Fibroblast of peridontal ligament (primary cell): ENCODE results near the gene FILIP1L.

Source experiments
- DNase-seq: peaks from one replicate; pipeline ENCODE4 v3.0.0-alpha.2; 2010; ENCODE audit errors: extremely low read depth

Gene FILIP1L

GRCh38 chr3:100125161-100125938 is 11.0 kb upstream of the FILIP1L start:
- DNase-seq: peak; percentile 23

- no peak for DNase-seq
These were observed 10.0 kb upstream of the FILIP1L start for GRCh38 chr3:100124201-100124761.

DNA sequence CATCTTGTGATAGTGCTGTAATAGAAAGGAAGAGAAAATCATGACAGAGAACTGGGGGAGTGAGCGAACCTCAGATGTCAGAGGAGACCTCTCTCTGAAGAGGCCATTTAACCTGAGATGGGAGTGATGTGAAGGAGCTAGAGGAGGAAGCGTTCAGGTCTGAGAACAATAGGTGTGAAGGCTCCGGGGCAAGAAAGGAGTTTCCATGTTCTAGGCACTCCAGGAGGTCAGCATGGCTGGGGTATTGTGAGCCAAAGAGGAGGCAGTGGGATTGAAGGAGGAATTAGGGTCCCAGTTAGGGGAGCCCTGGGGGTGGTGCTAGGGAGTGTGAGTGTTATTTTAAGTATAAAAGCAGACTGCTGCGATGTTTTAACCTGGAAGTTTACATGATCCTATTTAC is 8.8 kb upstream of the FILIP1L start:
- no peak for DNase-seq

DNA sequence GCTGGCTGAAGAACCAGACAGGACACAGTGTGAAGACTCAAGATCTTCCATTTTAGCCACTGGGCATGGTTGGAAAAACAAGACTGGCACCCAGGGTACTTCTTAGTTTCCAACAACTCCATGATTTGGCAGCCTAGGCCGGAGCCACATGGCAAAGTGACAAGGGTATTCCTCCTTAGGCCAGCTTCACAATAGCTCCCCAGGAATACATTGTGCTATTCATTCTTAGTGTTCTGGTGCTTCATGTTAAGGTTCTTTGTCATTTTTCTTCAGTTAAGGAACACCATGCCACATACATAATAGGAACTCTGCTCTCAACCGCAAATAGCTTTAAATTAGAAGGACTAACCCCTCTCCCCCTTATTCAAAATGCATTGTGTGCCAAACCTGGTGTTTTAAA is 8.0 kb upstream of the FILIP1L start:
- DNase-seq: no peak

- DNase-seq: no peak
These were observed 6.4 kb upstream of the FILIP1L start for GRCh38 chr3:100120693-100121092.

GRCh38 chr3:100120012-100120411 is 5.7 kb upstream of the FILIP1L start:
- no peak for DNase-seq

GRCh38 chr3:100117093-100117492 is 2.8 kb upstream of the FILIP1L start:
- DNase-seq: no peak

- DNase-seq: no peak
These were observed 433 bp downstream of the FILIP1L start for GRCh38 chr3:100113723-100114412.

DNA sequence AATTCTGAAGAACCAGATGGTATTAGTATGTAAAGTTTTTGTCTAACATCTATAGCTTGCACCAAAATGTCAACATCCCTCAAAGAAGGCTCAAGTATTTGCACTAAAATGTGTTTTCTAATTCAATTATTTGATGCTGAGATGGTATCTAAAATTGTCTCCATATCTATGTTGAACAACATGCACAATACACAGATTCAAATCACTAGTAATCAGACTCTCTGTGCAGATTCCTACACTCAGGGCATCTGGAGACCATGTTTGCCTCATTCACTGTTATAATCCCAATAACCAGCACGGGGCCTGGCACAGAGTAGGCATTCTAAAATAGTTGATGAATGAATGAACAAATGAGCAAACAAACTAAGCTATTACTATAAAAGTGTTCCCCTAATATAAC is 2.6 kb downstream of the FILIP1L start:
- no peak for DNase-seq

GRCh38 chr3:100110162-100110561 is 4.1 kb downstream of the FILIP1L start:
- no peak for DNase-seq

DNA sequence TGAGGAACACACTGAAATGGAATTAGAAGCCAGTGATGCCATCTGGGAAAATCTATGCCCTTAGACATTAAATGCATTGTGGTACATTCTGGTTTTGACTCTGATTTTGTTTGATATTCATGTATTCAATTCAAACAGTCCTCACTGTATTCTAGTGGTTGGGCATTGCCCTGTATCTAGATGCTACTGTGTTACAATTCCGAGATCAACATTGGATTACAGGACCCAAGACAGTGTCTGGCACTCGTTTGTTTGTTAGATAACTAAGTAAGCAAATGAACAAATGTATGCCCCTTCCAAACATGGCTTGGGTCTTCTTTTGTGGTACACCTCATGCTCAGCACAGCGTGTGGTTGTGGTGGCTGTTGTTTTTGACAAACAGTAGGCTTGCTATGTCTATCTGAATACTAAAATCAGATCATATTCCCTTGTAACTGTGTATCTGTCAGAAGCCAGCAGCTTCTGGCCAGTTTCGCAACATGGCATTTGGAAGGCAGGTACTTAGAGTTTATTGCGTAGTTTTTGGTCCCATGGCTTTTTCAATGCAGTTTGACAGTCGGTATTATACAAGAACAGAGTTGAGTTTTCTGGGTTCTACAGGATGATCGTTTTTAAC is 5.7 kb downstream of the FILIP1L start:
- no peak for DNase-seq

DNA sequence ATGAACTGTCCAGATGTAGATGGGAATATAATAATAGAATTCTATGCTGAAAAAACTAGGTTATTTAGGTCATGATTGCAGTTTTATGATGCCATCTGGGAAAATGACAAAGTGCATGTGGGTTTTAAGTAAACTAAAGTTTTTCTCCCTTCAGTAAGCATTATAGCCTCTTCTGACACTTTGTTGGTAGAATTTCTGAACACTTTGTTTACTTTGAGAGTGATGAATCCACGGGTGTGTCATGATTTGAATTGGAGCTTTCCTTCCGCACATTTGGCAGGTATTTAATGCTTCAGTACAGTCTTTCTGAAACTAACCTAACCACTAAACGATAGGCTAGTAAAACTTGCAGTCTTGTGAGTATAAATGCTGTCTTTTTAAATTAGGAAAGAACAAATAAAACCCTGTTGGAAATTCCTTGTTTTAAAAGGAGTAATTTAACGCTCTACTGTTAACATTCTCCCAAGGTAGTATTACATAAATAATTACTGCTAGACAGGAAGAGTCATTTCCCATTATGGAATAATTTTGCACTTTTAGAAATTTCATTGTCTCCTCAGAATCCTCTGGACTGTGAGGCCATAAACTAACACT is 7.0 kb downstream of the FILIP1L start:
- peak; percentile 61 for DNase-seq

- peak; percentile 46 for DNase-seq
These were observed 7.7 kb downstream of the FILIP1L start for GRCh38 chr3:100106531-100107141.

DNA sequence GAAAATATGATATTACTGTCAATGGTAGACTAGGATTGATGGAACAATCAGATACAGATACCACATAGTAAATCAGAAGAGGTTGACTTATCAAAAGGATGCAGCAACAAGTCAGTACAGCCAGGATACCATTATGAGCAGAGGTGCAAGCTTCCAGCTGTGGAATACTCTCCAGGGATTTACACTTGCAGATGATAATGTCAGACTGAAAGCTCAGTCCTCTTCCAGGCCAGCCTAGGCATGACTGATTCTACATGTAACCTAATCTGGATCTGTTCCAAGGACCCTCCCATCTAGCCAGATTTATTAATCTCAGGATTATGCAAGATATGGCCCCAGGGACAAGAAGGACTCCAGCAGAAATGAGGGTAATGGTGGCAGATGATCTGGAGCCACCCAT is 8.2 kb downstream of the FILIP1L start:
- DNase-seq: no peak

- DNase-seq: peak; percentile 39
These were observed 8.8 kb downstream of the FILIP1L start for GRCh38 chr3:100105501-100105900.

GRCh38 chr3:100104817-100105413 is 9.4 kb downstream of the FILIP1L start:
- no peak for DNase-seq

- no peak for DNase-seq
These were observed 9.9 kb downstream of the FILIP1L start for GRCh38 chr3:100104442-100104798.

DNA sequence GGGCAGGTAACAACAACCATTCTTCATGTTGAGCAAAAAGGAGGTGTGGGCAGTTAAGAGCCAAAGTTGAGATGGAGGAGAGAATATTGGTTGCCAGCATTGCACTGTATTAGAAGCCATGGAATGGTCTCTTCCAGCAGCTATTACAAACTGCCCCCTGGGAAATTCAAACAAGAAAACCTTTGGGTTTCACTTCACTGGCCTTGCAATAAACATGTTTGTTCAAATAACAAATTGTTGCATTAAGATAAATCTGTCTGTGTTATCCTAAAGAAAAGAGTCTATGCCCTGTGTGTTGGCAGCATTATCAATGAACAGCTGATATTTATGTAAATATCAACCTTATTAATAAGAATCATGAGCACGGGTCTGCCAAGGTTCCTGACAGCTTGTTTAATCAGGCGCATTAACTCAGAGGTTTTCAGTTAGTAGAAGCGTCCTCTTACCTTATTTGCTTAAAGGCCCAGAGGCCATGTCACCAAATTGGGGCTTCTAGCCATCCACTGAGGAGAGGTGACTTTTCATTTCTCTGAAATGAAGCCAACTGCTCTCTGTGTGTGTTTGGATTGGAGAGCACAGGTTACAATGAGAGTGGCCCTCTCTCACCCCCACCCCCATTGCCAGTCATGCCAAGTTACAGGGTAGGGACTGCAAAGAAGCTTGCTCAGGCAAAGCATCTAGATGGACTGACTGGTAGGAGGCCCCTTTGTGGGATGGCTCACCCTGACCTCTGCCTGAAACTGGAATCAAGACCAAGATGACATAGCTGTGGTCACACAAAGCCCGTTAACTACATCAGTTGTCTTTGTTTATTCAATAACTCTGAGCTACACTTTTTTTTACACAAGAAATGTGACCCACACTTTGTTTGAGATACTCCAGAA is 10.5 kb downstream of the FILIP1L start:
- peak; percentile 95 for DNase-seq

DNA sequence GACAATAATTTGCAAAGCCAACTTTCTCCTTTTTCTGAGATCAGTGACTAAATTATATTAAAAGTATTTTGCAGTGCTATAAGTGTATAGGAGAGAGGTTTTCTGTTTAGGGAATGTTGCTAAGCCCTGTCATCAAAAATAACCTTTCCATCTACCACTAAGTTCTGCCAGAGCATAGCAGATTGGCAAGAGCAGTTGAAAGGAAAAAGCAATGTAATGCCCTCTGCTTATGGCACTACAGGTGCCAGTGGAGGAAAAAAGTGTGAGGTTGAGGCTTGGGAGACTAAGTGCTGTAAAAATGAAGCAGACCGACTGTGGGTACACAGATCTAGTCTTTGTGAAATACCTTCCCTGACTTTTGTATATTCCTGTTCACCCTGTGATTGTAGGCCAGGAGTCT is 11.5 kb downstream of the FILIP1L start:
- no peak for DNase-seq

GRCh38 chr3:100100425-100100824 is 13.9 kb downstream of the FILIP1L start:
- peak; percentile 84 for DNase-seq
